H1 (cell line): Measurements from ENCODE around the gene PTMS. TPM values are rescaled to one million over a fixed set of nuclear protein-coding genes. Genes with fewer than 3 reads are reported as not detected.

Experiments used
- CTBP2 ChIP-seq: IDR thresholded peaks from 2 replicates; pipeline ENCODE4 v1.7.0; 2011; ENCODE audit warnings: borderline replicate concordance, mild to moderate bottlenecking, moderate library complexity, mixed read lengths, low read length; ENCODE audit not compliant: insufficient read depth, insufficient read length
- EP300 ChIP-seq, 2 experiments: IDR thresholded peaks; 1 replicate in 1 of 2; 2 replicates in 1 of 2; pipeline ENCODE4 v1.6.1; 2011 to 2012; ENCODE audit warnings: low read depth in 2 of 2, low read length in 2 of 2, mild to moderate bottlenecking in 2 of 2, borderline replicate concordance in 1 of 2, inconsistent platforms in 1 of 2, moderate library complexity in 1 of 2
- GABPA ChIP-seq: IDR thresholded peaks from 2 replicates; pipeline ENCODE4 v1.6.1; 2011; ENCODE audit warnings: mild to moderate bottlenecking, low read length, moderate library complexity, borderline replicate concordance; ENCODE audit not compliant: insufficient read depth
- GTF2F1 ChIP-seq: IDR thresholded peaks from 2 replicates; pipeline ENCODE4 v1.6.1; 2012; ENCODE audit warnings: low read depth, low read length, improper control_type of control experiment, borderline replicate concordance
- POLR2A ChIP-seq, 2 experiments: IDR thresholded peaks; 1 replicate in 1 of 2; 2 replicates in 1 of 2; pipeline ENCODE4 v1.6.1; 2011; ENCODE audit warnings: low read depth in 2 of 2, low read length in 2 of 2, mild to moderate bottlenecking in 2 of 2; ENCODE audit errors: control extremely low read depth in 1 of 2
- polyA plus RNA-seq, 7 experiments: library from polyadenylated mRNA; depleted of rRNA in 3 of 7; stranded (reverse) in 5 of 7; unstranded in 2 of 7; fragments of >200 nt in 5 of 7; fragments of 200-250 nt in 2 of 7; gene quantifications; 1 replicate in 5 of 7; 2 replicates in 1 of 7; 4 replicates in 1 of 7; pipeline versions ENCODE4 v1.2.1 to v1.2.3, GENCODE V29; 2011 to 2013; ENCODE audit warnings: missing spikeins in 2 of 7, mixed read lengths in 2 of 7
- total RNA-seq: library from RNA; stranded (reverse); fragmentation: NEBNext Ultra II Directional; extraction: Animal tissue kit (Norgen Biotek cat#: 25700); gene quantifications from 2 replicates; pipeline ENCODE4 v1.2.1, GENCODE V29; 2021
- TF ChIP-seq, protein P1 (sequence below): fragments of 300-600 bp; sonication (generic); IDR thresholded peaks from 2 replicates; pipeline ENCODE4 v1.7.1; 2012; ENCODE audit warnings: low read length, moderate library complexity, mild to moderate bottlenecking, inconsistent platforms; ENCODE audit not compliant: insufficient replicate concordance
- TF ChIP-seq, protein P2 (sequence below): IDR thresholded peaks from 2 replicates; pipeline ENCODE4 v1.6.1; 2012; ENCODE audit warnings: inconsistent platforms

Gene PTMS
- total and polyA plus RNA-seq, 2 of the 8 experiments (the other 6 are each of a cell fraction or from before 2014, with no cell fraction given), result 444 to 553 TPM

DNA sequence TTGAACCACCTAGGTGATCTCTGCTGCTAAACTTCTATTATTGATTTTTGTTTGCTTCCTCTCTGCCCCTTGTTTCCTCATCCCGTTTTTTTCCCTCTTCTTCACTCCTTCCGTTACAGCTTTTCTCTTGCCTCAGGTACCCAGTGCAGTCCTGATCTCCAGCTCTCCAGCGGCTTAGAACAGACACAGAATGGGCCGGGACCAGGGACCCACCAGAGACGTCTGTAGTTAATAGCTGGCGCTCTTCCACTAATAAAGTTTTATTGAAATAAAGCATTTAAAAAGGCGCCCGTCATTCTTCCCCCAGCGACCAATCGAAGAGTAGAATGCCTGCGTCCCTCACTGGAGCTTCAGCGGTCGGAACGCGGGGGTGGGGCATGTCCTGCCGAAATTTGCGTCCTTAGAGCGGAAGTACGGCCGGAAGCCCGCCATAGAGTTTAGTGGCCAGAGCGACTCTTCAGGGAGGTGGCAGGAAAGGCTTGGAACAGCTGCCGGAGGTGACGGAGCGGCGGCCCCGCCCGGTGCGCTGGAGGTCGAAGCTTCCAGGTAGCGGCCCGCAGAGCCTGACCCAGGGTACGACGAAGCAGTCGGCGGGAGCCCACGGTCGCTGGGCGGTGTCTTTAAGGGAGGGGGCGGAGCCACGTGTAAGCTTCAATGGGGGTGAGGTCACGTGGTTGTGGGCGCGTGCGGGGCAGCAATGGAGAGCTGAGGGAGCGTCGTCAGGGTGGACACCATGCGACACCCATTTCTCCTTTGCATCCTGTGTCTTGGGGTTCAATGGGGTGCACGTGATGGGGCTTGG lies 42.4 kb upstream of the PTMS start, which contains the start of gene COPS7A (continued):
- TF ChIP-seq, protein P1, sequence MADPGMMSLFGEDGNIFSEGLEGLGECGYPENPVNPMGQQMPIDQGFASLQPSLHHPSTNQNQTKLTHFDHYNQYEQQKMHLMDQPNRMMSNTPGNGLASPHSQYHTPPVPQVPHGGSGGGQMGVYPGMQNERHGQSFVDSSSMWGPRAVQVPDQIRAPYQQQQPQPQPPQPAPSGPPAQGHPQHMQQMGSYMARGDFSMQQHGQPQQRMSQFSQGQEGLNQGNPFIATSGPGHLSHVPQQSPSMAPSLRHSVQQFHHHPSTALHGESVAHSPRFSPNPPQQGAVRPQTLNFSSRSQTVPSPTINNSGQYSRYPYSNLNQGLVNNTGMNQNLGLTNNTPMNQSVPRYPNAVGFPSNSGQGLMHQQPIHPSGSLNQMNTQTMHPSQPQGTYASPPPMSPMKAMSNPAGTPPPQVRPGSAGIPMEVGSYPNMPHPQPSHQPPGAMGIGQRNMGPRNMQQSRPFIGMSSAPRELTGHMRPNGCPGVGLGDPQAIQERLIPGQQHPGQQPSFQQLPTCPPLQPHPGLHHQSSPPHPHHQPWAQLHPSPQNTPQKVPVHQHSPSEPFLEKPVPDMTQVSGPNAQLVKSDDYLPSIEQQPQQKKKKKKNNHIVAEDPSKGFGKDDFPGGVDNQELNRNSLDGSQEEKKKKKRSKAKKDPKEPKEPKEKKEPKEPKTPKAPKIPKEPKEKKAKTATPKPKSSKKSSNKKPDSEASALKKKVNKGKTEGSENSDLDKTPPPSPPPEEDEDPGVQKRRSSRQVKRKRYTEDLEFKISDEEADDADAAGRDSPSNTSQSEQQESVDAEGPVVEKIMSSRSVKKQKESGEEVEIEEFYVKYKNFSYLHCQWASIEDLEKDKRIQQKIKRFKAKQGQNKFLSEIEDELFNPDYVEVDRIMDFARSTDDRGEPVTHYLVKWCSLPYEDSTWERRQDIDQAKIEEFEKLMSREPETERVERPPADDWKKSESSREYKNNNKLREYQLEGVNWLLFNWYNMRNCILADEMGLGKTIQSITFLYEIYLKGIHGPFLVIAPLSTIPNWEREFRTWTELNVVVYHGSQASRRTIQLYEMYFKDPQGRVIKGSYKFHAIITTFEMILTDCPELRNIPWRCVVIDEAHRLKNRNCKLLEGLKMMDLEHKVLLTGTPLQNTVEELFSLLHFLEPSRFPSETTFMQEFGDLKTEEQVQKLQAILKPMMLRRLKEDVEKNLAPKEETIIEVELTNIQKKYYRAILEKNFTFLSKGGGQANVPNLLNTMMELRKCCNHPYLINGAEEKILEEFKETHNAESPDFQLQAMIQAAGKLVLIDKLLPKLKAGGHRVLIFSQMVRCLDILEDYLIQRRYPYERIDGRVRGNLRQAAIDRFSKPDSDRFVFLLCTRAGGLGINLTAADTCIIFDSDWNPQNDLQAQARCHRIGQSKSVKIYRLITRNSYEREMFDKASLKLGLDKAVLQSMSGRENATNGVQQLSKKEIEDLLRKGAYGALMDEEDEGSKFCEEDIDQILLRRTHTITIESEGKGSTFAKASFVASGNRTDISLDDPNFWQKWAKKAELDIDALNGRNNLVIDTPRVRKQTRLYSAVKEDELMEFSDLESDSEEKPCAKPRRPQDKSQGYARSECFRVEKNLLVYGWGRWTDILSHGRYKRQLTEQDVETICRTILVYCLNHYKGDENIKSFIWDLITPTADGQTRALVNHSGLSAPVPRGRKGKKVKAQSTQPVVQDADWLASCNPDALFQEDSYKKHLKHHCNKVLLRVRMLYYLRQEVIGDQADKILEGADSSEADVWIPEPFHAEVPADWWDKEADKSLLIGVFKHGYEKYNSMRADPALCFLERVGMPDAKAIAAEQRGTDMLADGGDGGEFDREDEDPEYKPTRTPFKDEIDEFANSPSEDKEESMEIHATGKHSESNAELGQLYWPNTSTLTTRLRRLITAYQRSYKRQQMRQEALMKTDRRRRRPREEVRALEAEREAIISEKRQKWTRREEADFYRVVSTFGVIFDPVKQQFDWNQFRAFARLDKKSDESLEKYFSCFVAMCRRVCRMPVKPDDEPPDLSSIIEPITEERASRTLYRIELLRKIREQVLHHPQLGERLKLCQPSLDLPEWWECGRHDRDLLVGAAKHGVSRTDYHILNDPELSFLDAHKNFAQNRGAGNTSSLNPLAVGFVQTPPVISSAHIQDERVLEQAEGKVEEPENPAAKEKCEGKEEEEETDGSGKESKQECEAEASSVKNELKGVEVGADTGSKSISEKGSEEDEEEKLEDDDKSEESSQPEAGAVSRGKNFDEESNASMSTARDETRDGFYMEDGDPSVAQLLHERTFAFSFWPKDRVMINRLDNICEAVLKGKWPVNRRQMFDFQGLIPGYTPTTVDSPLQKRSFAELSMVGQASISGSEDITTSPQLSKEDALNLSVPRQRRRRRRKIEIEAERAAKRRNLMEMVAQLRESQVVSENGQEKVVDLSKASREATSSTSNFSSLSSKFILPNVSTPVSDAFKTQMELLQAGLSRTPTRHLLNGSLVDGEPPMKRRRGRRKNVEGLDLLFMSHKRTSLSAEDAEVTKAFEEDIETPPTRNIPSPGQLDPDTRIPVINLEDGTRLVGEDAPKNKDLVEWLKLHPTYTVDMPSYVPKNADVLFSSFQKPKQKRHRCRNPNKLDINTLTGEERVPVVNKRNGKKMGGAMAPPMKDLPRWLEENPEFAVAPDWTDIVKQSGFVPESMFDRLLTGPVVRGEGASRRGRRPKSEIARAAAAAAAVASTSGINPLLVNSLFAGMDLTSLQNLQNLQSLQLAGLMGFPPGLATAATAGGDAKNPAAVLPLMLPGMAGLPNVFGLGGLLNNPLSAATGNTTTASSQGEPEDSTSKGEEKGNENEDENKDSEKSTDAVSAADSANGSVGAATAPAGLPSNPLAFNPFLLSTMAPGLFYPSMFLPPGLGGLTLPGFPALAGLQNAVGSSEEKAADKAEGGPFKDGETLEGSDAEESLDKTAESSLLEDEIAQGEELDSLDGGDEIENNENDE, result no peak
- TF ChIP-seq, protein P2, sequence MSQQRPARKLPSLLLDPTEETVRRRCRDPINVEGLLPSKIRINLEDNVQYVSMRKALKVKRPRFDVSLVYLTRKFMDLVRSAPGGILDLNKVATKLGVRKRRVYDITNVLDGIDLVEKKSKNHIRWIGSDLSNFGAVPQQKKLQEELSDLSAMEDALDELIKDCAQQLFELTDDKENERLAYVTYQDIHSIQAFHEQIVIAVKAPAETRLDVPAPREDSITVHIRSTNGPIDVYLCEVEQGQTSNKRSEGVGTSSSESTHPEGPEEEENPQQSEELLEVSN, result peak; percentile 99
- TF ChIP-seq GTF2F1 (peak; percentile 8; the same call in 1 of the 2 replicates), POLR2A (IDR thresholded peaks at IDR 0.05; ENCODE audit: control extremely low read depth in 1 of 2, low read depth in 2 of 2, low read length in 2 of 2) (peak in 1 of 2 experiments; percentile 54; a peak in 2 of 3 replicates), CTBP2 (no peak), EP300 (IDR thresholded peaks at IDR 0.05; ENCODE audit: borderline replicate concordance in 1 of 2, low read depth in 2 of 2, low read length in 2 of 2) (peak; percentile 21 to 63; a peak in 1 of 3 replicates), GABPA (peak; percentile 88; the same call in 1 of the 2 replicates)
